ENCODE data around the gene CYP24A1. TPM values are rescaled to one million over a fixed set of nuclear protein-coding genes. Genes with fewer than 3 reads are reported as not detected.

Gene CYP24A1
- total RNA-seq, 3 donors from 2014 or later, result not detected

DNA sequence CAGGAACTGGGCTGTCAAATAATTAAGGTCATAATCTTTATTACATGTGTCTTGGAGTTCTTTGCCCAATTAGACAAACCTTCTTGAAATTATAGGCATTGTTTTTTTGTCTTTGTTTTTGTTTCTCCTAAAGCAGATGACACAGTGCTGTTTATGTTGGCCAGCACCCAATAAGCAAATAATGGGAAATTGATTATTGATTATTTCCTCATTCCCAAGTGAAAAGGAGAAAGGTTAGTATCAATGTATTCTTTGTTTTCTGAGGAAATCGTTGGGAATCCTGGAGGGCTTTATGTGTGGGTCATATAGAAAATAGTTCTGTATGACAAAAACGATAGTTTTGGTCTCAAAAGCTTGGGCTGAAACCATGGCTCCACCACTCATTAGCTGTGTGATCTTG, 4.5 kb upstream of the CYP24A1 start:
- Histone ChIP-seq H3K4me3 (no peak overlapping the region), H3K9me3 (no peaks in the 10 kb centered on the region), H3K4me1 (ENCODE audit: low read depth) (peaks cover 7% of the 10 kb centered on the region), H3K36me3 (ENCODE audit: low read depth) (no peaks in the 10 kb centered on the region)
- no peak for DNase-seq
- TF ChIP-seq CTCF (IDR thresholded peaks at IDR 0.05), result no peak
- intact Hi-C loops (cut with DNase I, micrococcal nuclease), result no loop called here
- ATAC-seq, result no peak

- Histone ChIP-seq H3K9me3 (no peaks in the 10 kb centered on the region), H3K4me1 (ENCODE audit: low read depth) (peaks cover 13% of the 10 kb centered on the region), H3K4me3 (no peak overlapping the region), H3K36me3 (ENCODE audit: low read depth) (no peaks in the 10 kb centered on the region)
- no peak for TF ChIP-seq CTCF (IDR thresholded peaks at IDR 0.05)
- DNase-seq (no peak), ATAC-seq (no peak)
- intact Hi-C loops (cut with DNase I, micrococcal nuclease), result no loop called here
Observed at GRCh38 chr20:54177378-54177777, 3.6 kb upstream of the CYP24A1 start.

DNA sequence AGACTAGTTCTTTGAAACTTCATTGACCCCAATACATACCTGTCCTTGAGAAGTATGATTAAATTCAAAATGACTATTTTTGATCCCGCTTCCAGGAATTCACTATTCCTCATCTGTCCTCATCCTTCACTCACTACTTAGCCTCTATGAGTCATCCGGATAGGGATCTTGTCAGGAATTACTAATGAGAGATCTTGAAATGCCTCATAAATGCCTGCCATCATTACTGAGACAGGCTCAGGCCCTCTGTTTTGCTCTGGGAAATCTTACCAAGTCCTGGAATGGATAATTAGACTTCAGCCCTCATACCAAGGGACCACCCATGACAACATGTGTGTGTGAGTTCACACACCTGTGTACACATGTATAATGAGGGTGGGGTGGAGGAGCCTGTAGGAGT, 2.8 kb upstream of the CYP24A1 start:
- ATAC-seq, result no peak
- H3K9me3 ChIP-seq, result no peaks in the 10 kb centered on the region
- intact Hi-C loops (cut with DNase I, micrococcal nuclease), result no loop called here
- peaks cover 13% of the 10 kb centered on the region for H3K4me1 ChIP-seq (ENCODE audit: low read depth)
- no peak for TF ChIP-seq CTCF (IDR thresholded peaks at IDR 0.05)
- no peak overlapping the region for H3K4me3 ChIP-seq
- DNase-seq, result no peak
- no peaks in the 10 kb centered on the region for H3K36me3 ChIP-seq (ENCODE audit: low read depth)

DNA sequence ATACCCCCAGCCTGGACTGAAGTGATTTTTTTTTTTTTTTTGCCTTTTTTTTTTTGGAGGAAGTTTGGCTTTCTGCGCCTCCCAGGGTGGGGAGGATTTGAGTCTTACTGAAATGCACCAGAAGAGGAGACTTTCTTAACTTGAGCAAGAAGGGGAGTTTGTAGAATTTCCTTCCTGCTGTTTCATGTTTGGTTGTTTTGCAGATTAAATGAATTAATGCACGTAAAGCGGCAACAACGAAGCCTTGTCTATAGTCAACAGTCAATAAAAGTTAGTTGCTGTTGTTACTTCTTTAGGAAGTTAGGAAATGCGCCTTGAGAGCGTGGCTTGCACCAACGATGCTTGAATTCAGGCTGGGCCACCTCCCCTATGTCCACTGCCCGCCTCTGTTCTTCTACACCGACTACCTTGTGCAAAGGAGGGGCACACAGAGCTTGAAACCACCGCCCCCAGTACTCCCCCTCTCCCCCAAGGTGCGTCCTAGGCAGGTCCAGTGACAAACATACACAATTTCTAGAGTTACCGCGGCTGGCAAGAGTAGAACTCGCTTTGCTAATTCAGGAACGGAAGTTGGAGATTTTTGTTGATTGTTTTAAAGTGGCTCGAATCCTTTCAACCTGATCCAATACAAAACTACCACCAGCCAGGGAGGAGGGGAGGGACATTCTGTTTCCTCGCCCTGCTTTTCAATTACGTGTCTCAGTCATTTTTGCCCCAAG, 830 bp upstream of the CYP24A1 start:
- H3K36me3 ChIP-seq (ENCODE audit: low read depth), result no peaks in the 10 kb centered on the region
- H3K9me3 ChIP-seq, result no peaks in the 10 kb centered on the region
- intact Hi-C loops (cut with DNase I, micrococcal nuclease), result no loop called here
- H3K4me1 ChIP-seq (ENCODE audit: low read depth), result peaks cover 13% of the 10 kb centered on the region
- no peak for TF ChIP-seq CTCF (IDR thresholded peaks at IDR 0.05)
- H3K4me3 ChIP-seq, result no peak overlapping the region
- ATAC-seq, result no peak
- DNase-seq, result no peak

GRCh38 chr20:54172856-54173652, 732 bp downstream of the CYP24A1 start:
- DNase-seq, result peak in 2 of 3 donors; percentile 23 to 47
- Histone ChIP-seq H3K9me3 (no peaks in the 10 kb centered on the region), H3K4me1 (ENCODE audit: low read depth) (peaks cover 13% of the 10 kb centered on the region), H3K36me3 (ENCODE audit: low read depth) (no peaks in the 10 kb centered on the region), H3K4me3 (no peak overlapping the region)
- ATAC-seq, result peak; percentile 24
- intact Hi-C loops (cut with DNase I, micrococcal nuclease), result no loop called here
- no peak for TF ChIP-seq CTCF (IDR thresholded peaks at IDR 0.05)
